Fibroblast of lung (primary cell): ENCODE measurements around the gene DYNC2I2. TPM values are rescaled to one million over a fixed set of nuclear protein-coding genes. Genes with fewer than 3 reads are reported as not detected.
"Not testable (repeated sequence)": the region's sequence is repeated elsewhere in the genome, so short reads cannot be mapped to it uniquely, and the experiment has no call there.

Experiments
- DNase-seq, 2 donors: peaks; one replicate each; pipeline versions ENCODE4 v3.0.0 to v3.0.0-alpha.2; 2010; ENCODE audit warnings: low read depth in 2 of 2
- H2AFZ ChIP-seq: 2 replicates; pipeline ENCODE4 v1.5.1; 2012; ENCODE audit warnings: low read length, control low read depth, inconsistent platforms
- H3K27ac ChIP-seq: 2 replicates; pipeline ENCODE4 v1.5.1; 2011; ENCODE audit warnings: low read length, control low read depth; ENCODE audit not compliant: insufficient read depth
- H3K27me3 ChIP-seq: 2 replicates; pipeline ENCODE4 v1.5.1; 2011; ENCODE audit warnings: mild to moderate bottlenecking, low read length; ENCODE audit not compliant: control insufficient read depth, insufficient read depth
- H3K36me3 ChIP-seq: 2 replicates; pipeline ENCODE4 v1.5.1; 2011; ENCODE audit warnings: low read length; ENCODE audit not compliant: control insufficient read depth, insufficient read depth
- H3K4me1 ChIP-seq: 2 replicates; pipeline ENCODE4 v1.5.1; 2011; ENCODE audit warnings: low read length; ENCODE audit not compliant: control insufficient read depth, insufficient read depth; ENCODE audit errors: extremely low read depth
- H3K4me2 ChIP-seq: 2 replicates; pipeline ENCODE4 v1.5.1; 2011; ENCODE audit warnings: low read length, control low read depth; ENCODE audit not compliant: insufficient read depth; ENCODE audit errors: extremely low read depth
- H3K4me3 ChIP-seq, 4 experiments: fragments of 200-600 bp in 1 of 4; sonication (generic) in 1 of 4; replicated peaks in 1 of 4; 2 replicates each; pipeline ENCODE4 v1.5.1; 2011 to 2016; ENCODE audit warnings: low read length in 4 of 4, low read depth in 3 of 4, mild to moderate bottlenecking in 3 of 4, control low read depth in 2 of 4, inconsistent platforms in 1 of 4, mixed read lengths in 1 of 4; ENCODE audit not compliant: insufficient read depth in 1 of 4; ENCODE audit errors: control extremely low read depth in 1 of 4
- H3K79me2 ChIP-seq: 2 replicates; pipeline ENCODE4 v1.5.1; 2012; ENCODE audit warnings: mild to moderate bottlenecking, low read length, inconsistent platforms; ENCODE audit not compliant: control insufficient read depth, insufficient read depth
- H3K9ac ChIP-seq: 2 replicates; pipeline ENCODE4 v1.5.1; 2011; ENCODE audit warnings: mild to moderate bottlenecking, low read length, control low read depth; ENCODE audit not compliant: insufficient read depth
- H3K9me3 ChIP-seq: 2 replicates; pipeline ENCODE4 v1.5.1; 2012; ENCODE audit warnings: low read depth, low read length; ENCODE audit not compliant: control insufficient read depth, insufficient read depth
- H4K20me1 ChIP-seq: 2 replicates; pipeline ENCODE4 v1.5.1; 2011; ENCODE audit warnings: low read length; ENCODE audit not compliant: control insufficient read depth, insufficient read depth; ENCODE audit errors: extremely low read depth
- CTCF ChIP-seq, 2 donors: IDR thresholded peaks in 1 of 2; conservative IDR thresholded peaks in 1 of 2; 1 replicate in 1 of 2; 2 replicates in 1 of 2; pipeline ENCODE4 v1.5.1; 2011 to 2012; ENCODE audit warnings: low read length in 2 of 2, control low read depth in 1 of 2, inconsistent platforms in 1 of 2, low read depth in 1 of 2, mild to moderate bottlenecking in 1 of 2
- EZH2 ChIP-seq: IDR thresholded peaks from 2 replicates; pipeline ENCODE4 v1.5.1; 2012; ENCODE audit warnings: low read length, control low read depth, mild to moderate bottlenecking; ENCODE audit errors: missing control alignments
- polyA plus RNA-seq, 2 donors: library from polyadenylated mRNA; depleted of rRNA in 1 of 2; stranded (reverse) in 1 of 2; unstranded in 1 of 2; fragments of >200 nt; gene quantifications; 2 replicates each; pipeline ENCODE4 v1.2.1, GENCODE V29; 2011 to 2012; ENCODE audit warnings: missing spikeins in 1 of 2
- total RNA-seq: library from RNA; depleted of rRNA; stranded (reverse); fragments of >200 nt; gene quantifications from 2 replicates; pipeline ENCODE4 v1.2.1, GENCODE V29; 2014

The DYNC2I2 gene
- total and polyA plus RNA-seq, 2 donors (not counting 1 experiment from before 2014, with no cell fraction given) = 13.2 to 41.5 TPM

DNA sequence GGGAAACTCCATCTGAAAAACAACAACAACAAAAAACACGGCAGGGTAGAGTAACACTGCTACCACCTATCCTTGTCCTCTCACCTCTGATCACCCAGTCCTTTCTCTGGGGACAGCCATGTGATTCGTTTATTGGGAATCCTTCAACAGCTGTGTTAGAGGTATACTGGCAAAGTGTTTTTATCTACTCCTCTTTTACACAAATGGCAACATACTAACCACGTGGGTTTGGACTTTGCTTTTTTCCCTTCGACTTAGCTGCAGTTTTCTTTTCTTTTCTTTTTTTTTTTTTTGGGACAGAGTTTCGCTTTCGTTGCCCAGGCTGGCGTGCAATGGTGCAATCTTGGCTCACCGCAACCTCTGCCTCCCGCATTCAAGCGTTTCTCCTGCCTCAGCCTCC is 21.1 kb upstream of the DYNC2I2 start:
- no peak overlapping the region for H2AFZ ChIP-seq
- H3K36me3 ChIP-seq = no peaks in the 10 kb centered on the region
- no peak for TF ChIP-seq CTCF (conservative IDR thresholded peaks at IDR 0.05 in 1 of 2, IDR thresholded peaks at IDR 0.05 in 1 of 2; ENCODE audit: low read depth in 1 of 2, low read length in 2 of 2)
- TF ChIP-seq EZH2 = no peak
- H3K4me1 ChIP-seq = no peaks in the 10 kb centered on the region
- H3K4me2 ChIP-seq = no peak overlapping the region
- H3K9me3 ChIP-seq = no peaks in the 10 kb centered on the region
- no peak for DNase-seq
- H3K79me2 ChIP-seq = no peaks in the 10 kb centered on the region
- H4K20me1 ChIP-seq = no peaks in the 10 kb centered on the region
- H3K27me3 ChIP-seq = no peaks in the 10 kb centered on the region
- H3K9ac ChIP-seq = no peak overlapping the region
- H3K4me3 ChIP-seq = no peak overlapping the region
- no peak overlapping the region for H3K27ac ChIP-seq

- Histone ChIP-seq H3K4me3 (no peak overlapping the region), H3K79me2 (no peaks in the 10 kb centered on the region), H4K20me1 (no peaks in the 10 kb centered on the region), H3K36me3 (no peaks in the 10 kb centered on the region), H3K9ac (no peak overlapping the region), H3K4me1 (no peaks in the 10 kb centered on the region), H3K27ac (no peak overlapping the region), H3K27me3 (no peaks in the 10 kb centered on the region), H3K9me3 (no peaks in the 10 kb centered on the region), H3K4me2 (no peak overlapping the region), H2AFZ (no peak overlapping the region)
- no peak for TF ChIP-seq EZH2
- TF ChIP-seq CTCF (conservative IDR thresholded peaks at IDR 0.05 in 1 of 2, IDR thresholded peaks at IDR 0.05 in 1 of 2; ENCODE audit: low read depth in 1 of 2, low read length in 2 of 2) = no peak
- DNase-seq = no peak
Measured at GRCh38 chr9:128675382-128675781, 18.7 kb upstream of the DYNC2I2 start.

DNA sequence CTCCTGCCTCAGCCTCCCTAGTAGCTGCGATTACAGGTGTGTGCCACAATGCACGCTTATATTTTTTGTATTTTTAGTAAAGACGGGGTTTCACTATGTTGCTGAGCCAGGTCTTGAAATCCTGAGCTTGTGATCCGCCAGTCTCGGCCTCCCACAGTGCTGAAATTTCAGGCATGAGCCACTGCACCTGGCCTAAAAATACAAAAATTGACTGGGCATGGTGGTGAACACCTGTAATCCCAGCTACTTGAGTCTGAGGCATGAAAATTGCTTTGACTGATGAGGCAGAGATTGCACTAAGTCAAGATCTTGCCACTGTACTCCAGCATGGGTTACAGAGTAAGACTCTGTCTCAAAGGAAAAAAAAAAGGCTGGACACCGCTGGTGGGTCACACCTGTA is 13.1 kb upstream of the DYNC2I2 start:
- no peak overlapping the region for H3K4me2 ChIP-seq
- H3K4me3 ChIP-seq = no peak overlapping the region
- no peak for DNase-seq
- H3K79me2 ChIP-seq = no peaks in the 10 kb centered on the region
- no peaks in the 10 kb centered on the region for H3K4me1 ChIP-seq
- H4K20me1 ChIP-seq = no peaks in the 10 kb centered on the region
- no peaks in the 10 kb centered on the region for H3K9me3 ChIP-seq
- no peaks in the 10 kb centered on the region for H3K27me3 ChIP-seq
- H3K36me3 ChIP-seq = no peaks in the 10 kb centered on the region
- TF ChIP-seq EZH2 = no peak
- no peak for TF ChIP-seq CTCF (conservative IDR thresholded peaks at IDR 0.05 in 1 of 2, IDR thresholded peaks at IDR 0.05 in 1 of 2; ENCODE audit: low read depth in 1 of 2, low read length in 2 of 2)
- no peak overlapping the region for H3K27ac ChIP-seq
- no peak overlapping the region for H3K9ac ChIP-seq
- no peak overlapping the region for H2AFZ ChIP-seq

DNA sequence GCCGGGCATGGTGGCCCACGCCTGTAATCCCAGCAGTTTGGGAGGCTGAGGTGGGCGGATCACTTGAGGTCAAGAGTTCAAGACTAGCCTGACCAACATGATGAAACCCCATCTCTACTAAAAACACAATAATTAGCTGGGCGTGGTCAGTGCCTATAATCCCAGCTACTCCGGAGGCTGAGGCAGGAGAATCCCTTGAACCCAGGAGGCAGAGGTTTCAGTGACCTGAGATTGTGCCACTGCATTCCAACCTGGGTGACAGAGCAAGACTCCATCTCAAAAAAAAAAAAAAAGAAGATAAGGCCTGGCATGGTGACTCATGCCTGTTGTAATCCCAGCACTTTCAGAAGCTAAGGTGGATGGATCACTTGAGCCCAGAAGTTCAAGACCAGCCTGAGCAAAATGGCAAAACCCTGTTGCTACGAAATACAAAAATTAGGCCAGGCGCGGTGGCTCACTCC is 9.9 kb upstream of the DYNC2I2 start:
- H3K27ac ChIP-seq, H3K4me1 ChIP-seq, H2AFZ ChIP-seq, H3K79me2 ChIP-seq, H3K9ac ChIP-seq, H3K9me3 ChIP-seq, H4K20me1 ChIP-seq, H3K27me3 ChIP-seq, H3K4me2 ChIP-seq, H3K4me3 ChIP-seq, H3K36me3 ChIP-seq: not testable (repeated sequence)
- DNase-seq = peak in 1 of 2 donors; percentile 24
